Measurements from ENCODE around the gene CTDP1. TPM values are rescaled to one million over a fixed set of nuclear protein-coding genes. Genes with fewer than 3 reads are reported as not detected.

The CTDP1 gene
- total RNA-seq, 2 experiments from 2014 or later: 11.9 to 15.4 TPM

GRCh38 chr18:79789901-79790890 lies 110.6 kb downstream of the CTDP1 start:
- POLR2A ChIA-PET: no interaction called here
- Histone ChIP-seq H3K4me2 (ENCODE audit: low read length) (no peak overlapping the region), H3K36me3 (ENCODE audit: insufficient read depth, low read length) (no peaks in the 10 kb centered on the region), H3K9me2 (ENCODE audit: insufficient read depth, low read length) (no peaks in the 10 kb centered on the region), H3K4me3 (ENCODE audit: low read depth, low read length, poor library complexity, severe bottlenecking) (no peak overlapping the region), H4K20me1 (ENCODE audit: insufficient read depth, low read length) (no peaks in the 10 kb centered on the region), H3K9me3 (ENCODE audit: low read length) (no peaks in the 10 kb centered on the region), H3K4me1 (ENCODE audit: insufficient read depth, low read length, poor library complexity, severe bottlenecking) (no peaks in the 10 kb centered on the region), H3K79me2 (ENCODE audit: insufficient read depth, low read depth, low read length) (no peaks in the 10 kb centered on the region), H2AFZ (ENCODE audit: low read length) (no peak overlapping the region), H3K27ac (ENCODE audit: low read depth, low read length, poor library complexity, severe bottlenecking) (no peak overlapping the region)
- BruUV-seq (replicated peaks): no TSS peak
- intact Hi-C loops (cut with micrococcal nuclease; ENCODE audit: unreplicated experiment): no loop called here
- TF ChIP-seq, protein P1, sequence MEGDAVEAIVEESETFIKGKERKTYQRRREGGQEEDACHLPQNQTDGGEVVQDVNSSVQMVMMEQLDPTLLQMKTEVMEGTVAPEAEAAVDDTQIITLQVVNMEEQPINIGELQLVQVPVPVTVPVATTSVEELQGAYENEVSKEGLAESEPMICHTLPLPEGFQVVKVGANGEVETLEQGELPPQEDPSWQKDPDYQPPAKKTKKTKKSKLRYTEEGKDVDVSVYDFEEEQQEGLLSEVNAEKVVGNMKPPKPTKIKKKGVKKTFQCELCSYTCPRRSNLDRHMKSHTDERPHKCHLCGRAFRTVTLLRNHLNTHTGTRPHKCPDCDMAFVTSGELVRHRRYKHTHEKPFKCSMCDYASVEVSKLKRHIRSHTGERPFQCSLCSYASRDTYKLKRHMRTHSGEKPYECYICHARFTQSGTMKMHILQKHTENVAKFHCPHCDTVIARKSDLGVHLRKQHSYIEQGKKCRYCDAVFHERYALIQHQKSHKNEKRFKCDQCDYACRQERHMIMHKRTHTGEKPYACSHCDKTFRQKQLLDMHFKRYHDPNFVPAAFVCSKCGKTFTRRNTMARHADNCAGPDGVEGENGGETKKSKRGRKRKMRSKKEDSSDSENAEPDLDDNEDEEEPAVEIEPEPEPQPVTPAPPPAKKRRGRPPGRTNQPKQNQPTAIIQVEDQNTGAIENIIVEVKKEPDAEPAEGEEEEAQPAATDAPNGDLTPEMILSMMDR (conservative IDR thresholded peaks at IDR 0.05; ENCODE audit: low read length): no peak
- TF ChIP-seq EZH2phosphoT487 (IDR thresholded peaks at IDR 0.05; ENCODE audit: borderline replicate concordance, low read depth, low read length): no peak
- no peak for DNase-seq (ENCODE audit: low spot score)
- CTCF ChIA-PET (ENCODE audit: unreplicated experiment): no interaction called here

DNA sequence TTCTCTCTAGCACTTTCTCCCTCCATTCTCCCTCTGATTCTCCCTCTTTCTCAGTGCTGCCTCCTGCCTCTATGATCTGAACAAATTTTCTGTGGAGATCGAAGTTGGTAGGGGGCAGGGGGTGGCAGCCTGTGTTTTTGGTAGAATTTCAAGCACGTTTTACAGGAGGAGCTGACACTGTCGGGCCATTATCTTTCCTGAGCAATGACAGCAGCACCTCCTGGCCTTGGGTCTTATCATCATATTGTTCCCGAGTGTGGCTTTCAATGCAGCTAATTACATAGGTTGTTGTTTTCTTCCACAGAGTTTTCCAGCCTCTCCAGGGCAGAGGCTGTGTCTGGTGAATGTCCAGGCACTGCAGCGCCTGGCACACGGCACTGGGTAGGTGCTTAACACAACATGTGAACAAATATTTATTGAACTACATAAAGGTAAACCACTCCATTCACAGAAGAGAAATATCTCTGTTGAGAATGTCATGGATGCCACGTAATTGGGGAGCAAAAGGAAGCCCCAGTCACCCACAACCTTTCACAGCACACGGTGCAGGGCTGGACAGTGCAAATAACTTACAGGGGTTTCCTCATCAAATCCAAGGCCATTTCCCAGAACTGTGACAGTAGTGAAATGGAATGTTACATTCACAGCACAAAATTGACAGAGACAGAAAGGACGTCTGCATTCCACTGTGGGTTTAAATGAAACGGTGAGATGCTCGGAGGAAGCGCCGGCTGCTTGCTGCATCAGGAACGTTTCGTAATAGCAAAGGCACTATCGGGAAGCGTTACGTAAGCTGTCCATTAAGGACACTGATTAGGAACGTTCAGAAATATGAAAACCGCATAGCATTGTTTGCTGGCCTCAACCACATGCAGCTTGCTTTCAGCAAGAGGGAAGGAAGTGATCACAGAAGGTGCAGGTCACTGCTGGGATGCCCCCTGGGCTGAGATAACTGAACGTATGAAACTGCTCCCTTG lies 111.7 kb downstream of the CTDP1 start:
- Histone ChIP-seq H2AFZ (ENCODE audit: low read length) (no peak overlapping the region), H3K36me3 (ENCODE audit: insufficient read depth, low read length) (no peaks in the 10 kb centered on the region), H4K20me1 (ENCODE audit: insufficient read depth, low read length) (no peaks in the 10 kb centered on the region), H3K9me2 (ENCODE audit: insufficient read depth, low read length) (no peaks in the 10 kb centered on the region), H3K4me1 (ENCODE audit: insufficient read depth, low read length, poor library complexity, severe bottlenecking) (no peaks in the 10 kb centered on the region), H3K9me3 (ENCODE audit: low read length) (no peaks in the 10 kb centered on the region), H3K4me3 (ENCODE audit: low read depth, low read length, poor library complexity, severe bottlenecking) (no peak overlapping the region), H3K4me2 (ENCODE audit: low read length) (no peak overlapping the region), H3K79me2 (ENCODE audit: insufficient read depth, low read depth, low read length) (no peaks in the 10 kb centered on the region), H3K27ac (ENCODE audit: low read depth, low read length, poor library complexity, severe bottlenecking) (no peak overlapping the region)
- ChIA-PET POLR2A (no interaction called here), CTCF (ENCODE audit: unreplicated experiment) (interaction anchor here (0.5 kb wide), 1 partner anchor 8 kb away, joined by 3 read pairs; no protein-coding TSS in a partner anchor)
- TF ChIP-seq, protein P1 (conservative IDR thresholded peaks at IDR 0.05; ENCODE audit: low read length): no peak
- no peak for TF ChIP-seq EZH2phosphoT487 (IDR thresholded peaks at IDR 0.05; ENCODE audit: borderline replicate concordance, low read depth, low read length)
- no TSS peak for BruUV-seq (replicated peaks)
- intact Hi-C loops (cut with micrococcal nuclease; ENCODE audit: unreplicated experiment): no loop called here
- no peak for DNase-seq (ENCODE audit: low spot score)
